Stimulated activated CD8-positive, alpha-beta memory T cell treated with anti-CD3 and anti-CD28 coated beads, Interleukin-2, amount 100 ng/mL, for 48 hours (primary cell): ENCODE measurements around the gene ZBTB11.
"Not testable (repeated sequence)": the region's sequence is repeated elsewhere in the genome, so short reads cannot be mapped to it uniquely, and the experiment has no call there.

Source experiments
- DNase-seq, 2 donors: peaks; one replicate each; pipeline ENCODE4 v3.0.0-alpha.2; 2020; ENCODE audit warnings: low read depth in 2 of 2

The ZBTB11 gene

DNA sequence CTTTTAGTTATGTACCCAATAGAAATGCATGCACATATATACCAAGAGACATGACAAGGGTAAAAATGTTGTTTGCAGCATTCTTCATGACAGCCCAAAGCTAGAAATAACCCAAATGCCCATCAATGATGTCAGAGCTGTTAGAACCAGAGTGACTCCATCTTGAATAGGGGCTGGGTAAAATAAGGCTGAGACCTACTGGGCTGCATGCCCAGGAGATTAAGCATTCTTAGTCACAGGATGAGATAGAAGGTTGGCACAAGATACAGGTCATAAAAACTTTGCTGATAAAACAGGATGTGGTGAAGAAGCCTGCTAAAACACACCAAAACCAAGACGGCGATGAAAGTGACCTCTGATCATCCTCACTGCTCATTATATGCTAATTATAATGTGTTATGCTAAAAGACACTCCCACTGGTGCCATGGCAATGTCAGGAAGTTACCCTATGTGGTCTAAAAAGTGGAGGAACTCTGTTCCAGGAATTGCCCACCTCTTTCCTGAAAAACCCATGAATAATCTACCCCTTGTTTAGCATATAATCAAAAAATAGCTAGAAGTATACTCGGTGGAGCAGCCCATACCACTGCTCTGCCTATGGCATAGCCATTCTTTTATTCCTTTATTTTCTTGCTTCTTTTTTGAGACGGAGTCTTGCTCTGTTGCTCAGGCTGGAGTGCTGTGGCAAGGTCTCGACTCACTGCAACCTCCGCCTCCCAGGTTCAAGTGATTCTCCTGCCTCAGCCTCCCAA, 32.9 kb downstream of the ZBTB11 start:
- peak; percentile 24 to 28 for DNase-seq

DNA sequence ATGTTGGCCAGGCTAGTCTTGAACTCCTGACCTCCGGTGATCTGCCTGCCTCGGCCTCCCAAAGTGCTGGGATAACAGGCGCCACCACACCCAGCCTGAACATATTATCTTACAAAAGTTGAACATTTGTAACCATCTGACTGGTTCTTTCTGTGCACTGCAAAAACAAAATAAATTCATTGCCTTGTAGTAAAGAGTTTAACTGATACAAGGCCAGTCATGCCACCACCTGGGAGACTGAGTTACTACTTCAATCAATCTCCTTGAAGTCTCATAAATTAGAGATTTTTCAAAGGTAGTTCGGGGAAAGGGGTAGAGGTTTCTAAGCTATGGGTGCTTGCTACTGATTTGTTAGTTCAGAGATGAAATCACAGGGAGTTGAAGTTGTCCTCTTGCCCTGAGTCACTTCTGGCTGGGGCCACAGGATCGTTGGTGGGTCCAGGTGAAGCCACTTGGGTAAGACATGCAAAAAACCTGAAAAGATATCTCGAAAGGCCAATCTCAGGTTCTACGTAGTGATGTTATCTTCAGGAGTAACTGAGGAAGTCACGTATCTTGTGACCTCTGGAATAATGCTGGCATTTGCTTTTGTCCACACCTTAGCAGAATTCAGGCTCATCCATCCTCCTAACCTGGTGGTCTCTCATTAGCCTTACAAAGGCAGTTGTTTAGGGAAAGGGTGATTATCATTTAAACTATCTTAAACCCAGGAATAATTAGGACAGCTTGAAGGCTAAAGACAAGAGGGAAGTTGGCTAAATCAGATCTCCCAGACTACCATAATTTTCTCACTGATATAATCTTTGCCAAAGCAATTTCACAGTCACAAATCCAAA, 33.7 kb downstream of the ZBTB11 start:
- DNase-seq: no peak

DNA sequence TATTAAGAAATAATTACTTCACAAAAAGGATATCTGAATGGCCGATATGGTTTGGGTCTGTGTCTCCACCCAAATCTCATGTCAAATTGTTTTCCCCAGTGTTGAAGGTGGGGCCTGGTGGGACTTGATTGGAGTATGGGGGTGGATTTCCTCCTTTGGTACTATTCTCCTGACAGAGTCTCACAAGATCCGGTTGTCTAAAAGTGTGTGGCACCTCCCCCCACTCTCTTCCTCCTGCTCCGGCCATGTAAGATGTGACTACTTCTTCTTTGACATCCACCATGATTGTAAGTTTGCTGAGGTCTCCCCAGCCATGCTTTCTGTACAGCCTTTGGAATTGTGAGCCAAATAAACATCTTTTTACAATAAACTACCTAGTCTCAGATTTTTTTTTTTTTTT, 34.5 kb downstream of the ZBTB11 start:
- no peak for DNase-seq

DNA sequence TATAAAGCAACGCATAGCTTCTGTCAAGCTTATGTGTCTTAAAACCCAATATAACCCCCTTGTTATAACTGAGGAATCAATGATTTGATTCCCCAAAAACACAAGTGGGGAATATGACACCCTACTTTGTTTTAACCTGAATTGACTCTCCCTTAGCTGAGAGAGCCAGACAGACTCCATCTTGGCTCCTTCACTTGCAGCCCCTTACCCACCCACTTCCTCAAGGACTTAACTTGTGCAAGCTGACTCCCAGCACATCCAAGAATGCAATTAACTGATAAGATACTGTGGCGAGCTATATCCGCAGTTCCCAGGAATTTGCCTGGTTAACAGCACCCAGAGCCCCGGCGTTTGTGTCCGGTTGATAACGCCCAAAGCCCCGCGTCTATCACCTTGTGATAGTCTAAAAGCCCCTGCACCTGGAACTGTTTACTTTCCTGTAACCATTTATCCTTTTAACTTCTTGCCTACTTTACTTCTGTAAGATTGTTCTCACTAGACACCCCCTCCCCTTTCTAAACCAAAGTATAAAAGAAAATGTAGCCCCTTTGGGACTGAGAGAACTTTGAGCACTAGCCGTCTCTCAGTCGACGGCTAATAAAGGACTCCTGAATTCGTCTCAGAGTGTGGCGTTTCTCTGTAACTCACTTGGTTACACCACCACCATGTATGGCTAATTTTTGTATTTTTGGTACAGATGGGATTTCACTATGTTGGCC, 35.4 kb downstream of the ZBTB11 start:
- not testable (repeated sequence) for DNase-seq

DNA sequence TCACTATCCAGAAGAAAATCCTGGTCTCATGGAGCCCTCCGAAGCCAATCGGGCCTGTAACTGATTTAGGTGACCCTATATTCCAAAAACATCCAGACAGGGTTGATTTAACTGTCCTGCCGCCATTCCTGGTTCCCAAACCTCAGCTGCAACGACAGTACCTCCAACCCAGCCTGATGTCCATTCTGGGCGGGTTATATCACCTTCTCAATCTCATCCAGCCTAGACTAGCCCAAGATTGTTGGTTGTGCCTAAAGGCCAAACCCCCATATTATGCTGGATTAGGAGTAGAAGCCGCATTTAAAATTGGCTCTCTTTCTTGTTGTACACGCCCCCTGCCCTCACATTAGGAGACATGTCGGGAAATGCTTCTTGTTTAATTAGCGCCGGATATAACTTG, 36.7 kb downstream of the ZBTB11 start:
- DNase-seq: no peak

DNA sequence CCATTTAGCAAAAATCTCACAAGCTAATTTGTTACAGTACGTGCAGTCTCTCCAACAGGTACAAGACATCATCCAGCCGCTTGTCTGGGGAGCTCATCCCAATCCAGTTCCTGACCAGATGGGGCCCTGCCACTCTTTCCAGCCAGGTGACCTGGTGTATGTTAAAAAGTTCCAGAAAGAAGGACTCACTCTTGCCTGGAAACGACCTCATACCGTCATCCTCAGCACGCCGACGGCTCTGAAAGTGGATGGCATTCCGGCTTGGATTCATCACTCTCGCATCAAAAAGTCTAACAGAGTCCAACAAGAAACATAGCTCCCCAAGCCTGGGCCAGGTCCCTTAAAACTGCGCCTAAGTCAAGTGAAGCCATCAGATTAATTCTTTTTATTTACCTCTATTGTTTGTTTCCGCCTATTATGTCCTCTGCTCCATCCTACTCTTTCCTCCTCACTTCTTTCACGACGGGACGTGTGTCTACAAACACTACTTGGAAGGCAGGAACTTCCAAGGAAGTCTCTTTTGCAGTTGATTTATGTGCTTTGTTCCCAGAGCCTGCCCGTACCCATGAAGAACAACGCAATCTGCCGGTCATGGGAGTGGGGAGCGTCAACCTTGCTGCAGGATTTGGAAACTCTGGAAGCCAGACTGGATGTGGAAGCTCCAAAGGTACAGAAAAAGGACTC, 37.5 kb downstream of the ZBTB11 start:
- DNase-seq: no peak

DNA sequence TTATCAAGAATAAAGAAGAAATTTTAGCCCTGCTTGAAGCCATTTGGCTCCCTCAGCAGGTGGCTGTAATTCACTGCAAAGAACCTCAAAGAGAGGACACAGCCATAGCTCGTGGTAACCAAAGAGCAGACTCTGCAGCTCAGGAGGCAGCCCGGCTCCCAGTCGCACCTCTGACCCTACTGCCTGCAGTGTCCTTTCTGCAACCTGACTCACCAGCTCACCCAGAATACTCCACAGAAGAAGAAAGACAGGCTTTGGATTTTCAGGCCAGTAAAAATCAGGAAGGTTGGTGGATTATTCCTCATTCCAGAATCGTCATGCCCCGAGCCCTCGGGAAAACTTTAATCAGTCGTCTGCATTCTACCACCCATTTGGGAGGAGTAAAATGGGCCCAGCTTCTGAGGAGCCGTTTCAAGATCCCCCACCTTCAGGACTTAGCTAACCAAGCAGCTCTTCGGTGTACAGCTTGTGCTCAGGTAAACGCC, 38.6 kb downstream of the ZBTB11 start:
- DNase-seq: no peak

DNA sequence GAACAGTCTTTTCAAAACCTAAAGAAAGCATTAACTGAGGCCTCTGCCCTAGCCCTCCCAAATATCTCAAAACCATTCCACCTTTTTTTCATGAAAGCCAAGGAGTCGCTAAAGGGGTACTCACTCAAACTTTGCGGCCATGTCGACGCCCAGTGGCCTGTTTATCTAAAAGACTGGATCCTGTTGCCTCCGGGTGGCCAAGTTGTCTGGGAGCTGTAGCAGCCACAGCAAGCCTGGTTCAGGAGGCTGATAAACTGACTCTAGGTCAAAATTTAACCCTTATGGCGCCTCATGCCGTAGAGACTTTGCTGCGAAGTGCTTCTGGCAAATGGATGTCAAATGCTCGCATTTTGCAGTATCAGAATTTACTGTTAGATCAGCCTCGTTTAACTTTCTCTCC, 39.5 kb downstream of the ZBTB11 start:
- no peak for DNase-seq

DNA sequence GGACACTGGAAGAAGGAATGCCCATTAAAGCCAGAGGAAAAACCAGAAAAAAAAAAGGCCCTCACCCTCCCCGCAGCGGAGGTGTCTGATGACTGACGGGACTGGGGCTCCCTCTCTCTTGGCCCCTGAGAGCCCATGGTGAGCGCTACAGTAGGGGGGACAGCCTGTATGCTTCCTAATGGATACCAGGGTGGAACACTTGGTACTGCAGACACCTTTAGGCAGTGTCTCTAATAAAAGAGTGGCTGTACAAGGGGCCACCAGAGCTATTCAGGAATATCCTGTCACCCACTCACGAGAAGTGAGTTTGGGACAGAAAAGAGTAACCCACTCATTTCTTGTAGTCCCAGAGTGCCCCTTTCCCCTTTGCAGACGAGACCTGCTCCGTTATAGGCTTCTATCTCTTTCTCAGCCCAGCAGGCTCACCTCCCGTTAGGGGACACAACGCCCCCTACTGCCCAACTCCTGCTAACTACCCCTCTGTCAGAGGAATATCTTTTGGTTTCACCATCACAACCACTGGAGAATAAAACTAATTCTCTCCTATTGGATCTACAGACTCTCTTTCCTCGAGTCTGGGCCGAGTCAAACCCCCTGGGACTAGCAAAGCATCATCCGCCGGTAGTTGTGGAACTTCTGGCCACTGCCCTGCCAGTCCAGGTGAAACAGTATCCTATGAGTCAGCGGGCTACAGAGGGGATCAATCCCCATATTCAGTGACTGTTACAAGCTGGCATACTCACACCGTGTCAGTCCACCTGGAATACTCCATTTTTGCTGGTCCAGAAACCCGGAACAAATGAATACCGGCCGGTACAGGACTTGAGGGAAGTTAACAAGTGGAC, 40.8 kb downstream of the ZBTB11 start:
- peak; percentile 53 to 70 for DNase-seq

DNA sequence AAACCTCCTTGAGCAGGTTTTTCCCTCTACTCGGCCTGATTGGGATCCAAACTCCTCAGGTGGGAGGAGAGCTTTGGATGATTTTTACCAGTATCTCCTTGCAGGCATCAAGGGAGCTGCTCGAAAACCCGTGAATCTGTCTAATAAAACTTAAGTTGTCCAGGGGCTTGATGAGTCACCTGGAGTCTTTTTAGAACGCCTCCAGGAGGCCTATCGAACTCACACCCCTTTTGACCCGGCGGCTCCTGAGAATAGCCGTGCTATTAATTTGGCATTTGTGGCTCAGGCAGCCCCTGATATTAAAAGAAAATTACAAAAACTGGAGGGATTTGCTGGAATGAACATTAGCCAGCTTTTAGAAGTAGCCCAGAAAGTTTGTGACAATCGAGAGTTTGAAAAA, 41.6 kb downstream of the ZBTB11 start:
- DNase-seq: no peak

DNA sequence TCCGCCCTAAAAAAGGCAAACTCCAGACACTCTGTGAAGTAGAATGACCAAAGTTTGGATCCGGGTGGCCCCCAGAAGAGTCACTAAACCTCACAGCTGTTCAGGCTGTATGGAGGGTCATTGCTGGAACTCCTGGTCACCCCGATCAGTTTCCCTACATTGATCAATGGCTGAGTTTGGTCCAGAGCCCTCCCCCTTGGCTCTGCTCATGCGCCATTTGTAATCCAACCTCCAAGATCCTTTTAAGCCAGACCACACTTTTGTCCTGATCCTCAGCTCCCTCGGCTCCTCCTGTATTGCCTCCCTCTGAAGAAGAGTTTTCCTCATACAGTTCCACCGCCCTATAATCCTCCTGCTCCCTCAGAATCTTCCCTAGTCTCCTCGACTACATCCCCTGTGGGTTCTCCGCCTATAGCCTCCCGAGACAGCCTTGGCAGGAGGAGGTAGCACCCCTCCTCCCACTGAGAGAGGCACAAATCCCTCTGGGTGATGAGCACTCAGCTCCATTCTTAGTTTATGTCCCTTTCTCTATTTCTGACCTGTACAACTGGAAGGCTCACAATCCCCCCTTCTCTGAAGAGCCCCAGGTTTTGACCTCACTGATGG, 42.2 kb downstream of the ZBTB11 start:
- DNase-seq: no peak

DNA sequence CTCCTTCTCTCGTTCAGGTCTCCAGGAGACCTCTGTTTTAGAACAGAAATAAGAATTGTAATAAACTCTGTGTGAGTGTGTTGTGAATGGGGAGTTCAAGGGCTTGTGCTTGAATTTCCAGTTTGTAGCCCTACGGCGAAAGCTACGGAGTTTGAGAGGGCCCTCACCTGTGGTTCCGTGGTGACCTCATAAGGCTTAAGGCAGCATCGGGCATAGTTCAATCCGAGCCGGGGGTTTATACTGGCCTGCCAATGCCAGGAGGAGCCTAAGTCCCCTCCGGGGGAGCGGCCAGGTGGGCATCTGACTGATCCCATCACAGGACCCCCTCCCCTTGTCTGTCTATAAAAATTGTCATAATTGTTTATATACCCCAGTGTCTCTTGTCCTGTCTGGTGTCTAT, 43.7 kb downstream of the ZBTB11 start:
- DNase-seq: no peak

DNA sequence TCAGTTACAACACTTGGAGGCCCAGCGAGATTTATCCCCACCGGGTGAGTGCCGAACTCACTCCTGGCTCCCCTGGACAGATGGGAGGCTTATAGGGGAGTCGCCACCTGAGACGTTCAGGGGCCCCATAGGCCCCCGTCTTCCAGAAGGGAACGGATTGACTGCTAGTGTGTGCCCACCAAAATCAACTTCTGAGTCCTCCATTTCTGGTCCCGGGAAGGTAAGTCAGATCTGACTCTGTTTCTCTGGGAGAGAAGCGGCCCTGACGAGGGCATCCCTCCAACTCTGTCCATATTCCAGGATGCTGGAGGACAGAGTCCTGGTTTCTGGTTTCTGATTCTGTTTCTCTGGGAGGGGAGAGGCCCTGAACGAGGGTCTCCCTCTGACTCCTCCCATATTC, 44.3 kb downstream of the ZBTB11 start:
- DNase-seq: no peak

DNA sequence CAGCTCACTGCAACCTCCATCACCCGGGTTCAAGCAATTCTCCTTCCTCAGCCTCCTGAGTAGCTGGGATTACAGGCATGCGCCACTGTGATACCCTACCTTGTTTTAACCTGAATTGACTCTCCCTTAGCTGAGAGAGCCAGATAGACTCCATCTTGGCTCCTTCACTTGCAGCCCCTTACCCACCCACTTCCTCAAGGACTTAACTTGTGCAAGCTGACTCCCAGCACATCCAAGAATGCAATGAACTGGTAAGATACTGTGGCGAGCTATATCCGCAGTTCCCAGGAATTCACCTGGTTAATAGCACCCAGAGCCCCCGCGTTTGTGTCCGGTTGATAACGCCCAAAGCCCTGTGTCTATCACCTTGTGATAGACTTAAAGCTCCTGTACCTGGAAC, 45.0 kb downstream of the ZBTB11 start:
- DNase-seq: not testable (repeated sequence)

DNA sequence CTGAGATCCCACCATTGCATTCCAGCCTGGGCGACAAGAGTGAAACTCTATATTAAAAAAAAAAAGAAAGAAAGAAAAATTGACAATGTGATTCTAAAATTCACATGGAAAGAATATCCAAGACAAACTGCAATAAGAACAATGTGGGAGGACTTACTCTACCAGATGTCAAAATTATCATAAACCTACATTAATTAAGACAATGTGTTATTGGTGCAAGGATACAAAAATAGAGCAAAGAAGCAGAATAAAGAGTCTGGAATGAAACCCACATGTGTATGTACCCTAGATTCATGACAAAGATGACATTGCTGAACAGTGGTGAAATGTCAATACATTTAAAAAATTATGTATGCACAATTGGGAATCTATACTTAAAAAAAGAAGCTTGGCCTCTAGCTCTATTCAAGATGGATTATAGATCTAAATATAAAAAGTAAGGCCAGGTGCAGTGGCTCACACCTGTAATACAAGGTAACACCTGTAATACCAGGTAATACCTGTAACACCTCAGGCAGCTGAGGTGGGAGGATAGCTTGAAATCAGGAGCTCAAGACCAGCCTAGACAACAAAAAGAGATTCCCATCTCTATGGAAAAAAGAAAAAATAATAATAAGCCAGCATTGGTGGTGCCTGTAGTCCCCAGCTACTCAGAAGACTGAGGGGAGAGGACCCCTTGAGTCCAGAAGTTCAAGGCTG, 45.7 kb downstream of the ZBTB11 start:
- DNase-seq: no peak

DNA sequence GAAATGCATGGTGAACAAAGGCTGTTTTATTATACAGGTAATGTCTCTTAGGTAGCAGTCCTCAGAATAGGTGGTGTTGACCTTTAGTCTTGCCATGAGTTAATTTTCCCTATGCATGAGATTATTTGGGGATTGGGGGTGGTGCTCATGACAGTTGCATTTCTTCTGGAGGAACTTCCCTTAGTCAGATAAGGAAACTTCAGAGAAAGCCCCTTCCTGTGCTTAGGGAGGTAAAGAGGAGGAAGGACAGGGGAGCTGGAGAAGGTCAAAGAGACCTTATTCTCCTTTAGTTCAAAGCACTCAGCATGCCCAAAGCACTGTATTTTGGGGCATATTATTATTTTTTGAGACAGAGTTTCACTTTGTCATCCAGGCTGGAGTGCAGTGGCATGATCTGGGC, 47.7 kb downstream of the ZBTB11 start:
- DNase-seq: no peak

DNA sequence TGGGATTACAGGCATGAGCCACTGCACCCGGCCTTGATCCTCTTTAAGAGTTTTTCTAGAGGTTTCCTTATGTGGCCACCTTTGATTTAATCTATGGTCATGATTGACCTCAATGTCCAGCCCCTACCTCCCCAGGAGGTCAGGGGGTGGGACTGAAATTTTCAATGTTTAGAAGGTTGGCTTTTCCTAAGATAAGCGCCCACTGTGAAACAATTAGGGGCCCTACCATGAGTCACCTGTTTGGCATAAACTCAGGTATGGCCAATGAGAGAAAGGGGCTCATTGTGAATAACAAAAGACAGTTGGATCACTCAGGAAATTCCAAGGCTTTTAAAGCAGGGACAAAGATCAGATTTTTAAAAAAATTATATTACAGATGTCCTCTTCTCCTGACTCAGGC, 51.1 kb downstream of the ZBTB11 start:
- DNase-seq: no peak

DNA sequence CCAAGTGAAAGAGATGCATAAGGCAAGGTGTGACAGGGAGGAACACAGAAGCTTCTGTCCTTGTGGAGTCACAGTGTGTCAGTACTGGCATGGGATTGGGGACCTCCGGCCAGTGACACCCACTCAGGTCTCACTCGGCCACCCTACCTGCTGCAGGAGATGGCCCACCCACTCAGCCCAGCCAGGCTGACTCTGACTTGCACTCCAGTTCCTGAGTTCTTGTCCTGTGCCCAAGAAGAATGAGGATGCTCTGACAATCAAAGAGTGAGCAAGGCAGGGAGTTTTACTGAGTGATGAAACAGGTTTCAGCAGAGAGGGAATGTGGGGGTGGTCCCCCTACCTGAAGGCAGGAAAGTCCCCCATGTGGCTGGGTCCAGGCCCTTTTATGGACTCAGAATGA, 52.1 kb downstream of the ZBTB11 start:
- DNase-seq: no peak

DNA sequence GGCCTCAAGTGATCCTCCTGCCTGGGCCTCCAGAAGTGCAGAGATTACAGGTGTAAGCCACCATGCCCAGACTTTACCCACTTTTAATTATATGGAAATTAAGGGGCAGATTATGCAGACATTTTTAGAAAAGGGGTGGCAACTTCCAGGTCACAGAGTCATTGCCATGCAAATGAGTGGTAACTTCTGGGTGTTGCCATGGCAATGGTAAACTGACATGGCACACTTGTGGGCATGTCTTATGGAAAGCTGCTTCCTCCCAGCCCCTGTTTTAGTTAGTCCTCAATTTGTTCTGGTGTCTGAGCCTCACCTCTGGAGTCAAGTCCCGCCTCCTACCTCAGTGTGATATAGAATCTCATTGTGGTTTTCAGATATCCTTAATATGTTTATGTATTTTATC, 53.3 kb downstream of the ZBTB11 start:
- no peak for DNase-seq

DNA sequence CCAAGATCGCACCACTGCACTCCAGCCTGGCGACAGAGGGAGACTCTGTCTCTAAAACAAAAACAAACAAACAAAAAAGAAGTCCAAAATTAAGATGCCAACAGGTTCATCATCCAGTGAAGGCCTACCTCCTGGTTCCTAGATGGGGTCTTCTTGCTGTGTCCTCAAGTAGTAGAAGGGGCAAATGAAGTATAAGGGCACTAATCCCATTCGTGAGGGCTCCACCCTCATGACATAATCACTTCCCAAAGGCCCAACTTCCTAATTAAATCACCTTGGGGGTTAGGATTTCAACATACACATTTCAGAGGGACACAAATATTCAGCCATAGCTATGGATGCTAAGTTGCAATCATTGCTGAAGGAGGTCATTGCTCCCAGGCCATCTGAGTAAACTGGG, 57.2 kb downstream of the ZBTB11 start:
- DNase-seq: no peak
